Ishikawa (cell line): ENCODE data around the gene GREM1.

ENCODE experiments used
- FOXM1 ChIP-seq: IDR thresholded peaks from 2 replicates; pipeline ENCODE4 v1.6.1; 2012; ENCODE audit warnings: low read depth, borderline replicate concordance
- RAD21 ChIP-seq: IDR thresholded peaks from 2 replicates; pipeline ENCODE4 v1.6.1; 2012; ENCODE audit warnings: low read depth

- TF ChIP-seq RAD21: no peak
- TF ChIP-seq FOXM1: no peak
Observed at GRCh38 chr15:32722136-32722535, 4.3 kb downstream of the GREM1 start.
